Activated naive CD8-positive, alpha-beta T cell (primary cell): Measurements from ENCODE around the gene SLU7.

Experiments used
- H3K27ac Mint-ChIP-seq: one replicate; pipeline ENCODE4 v1.8.0; 2021; ENCODE audit warnings: mixed read lengths
- H3K27me3 Mint-ChIP-seq: one replicate; pipeline ENCODE4 v1.8.0; 2021; ENCODE audit warnings: mixed read lengths
- H3K36me3 Mint-ChIP-seq: one replicate; pipeline ENCODE4 v1.8.0; 2021; ENCODE audit warnings: mixed read lengths
- H3K4me1 Mint-ChIP-seq: one replicate; pipeline ENCODE4 v1.8.0; 2021; ENCODE audit warnings: low read depth, mixed read lengths
- H3K4me3 Mint-ChIP-seq: one replicate; pipeline ENCODE4 v1.8.0; 2021; ENCODE audit warnings: mild to moderate bottlenecking, mixed read lengths
- H3K9me3 Mint-ChIP-seq: one replicate; pipeline ENCODE4 v1.8.0; 2021; ENCODE audit warnings: low read depth, mixed read lengths

SLU7 gene

DNA sequence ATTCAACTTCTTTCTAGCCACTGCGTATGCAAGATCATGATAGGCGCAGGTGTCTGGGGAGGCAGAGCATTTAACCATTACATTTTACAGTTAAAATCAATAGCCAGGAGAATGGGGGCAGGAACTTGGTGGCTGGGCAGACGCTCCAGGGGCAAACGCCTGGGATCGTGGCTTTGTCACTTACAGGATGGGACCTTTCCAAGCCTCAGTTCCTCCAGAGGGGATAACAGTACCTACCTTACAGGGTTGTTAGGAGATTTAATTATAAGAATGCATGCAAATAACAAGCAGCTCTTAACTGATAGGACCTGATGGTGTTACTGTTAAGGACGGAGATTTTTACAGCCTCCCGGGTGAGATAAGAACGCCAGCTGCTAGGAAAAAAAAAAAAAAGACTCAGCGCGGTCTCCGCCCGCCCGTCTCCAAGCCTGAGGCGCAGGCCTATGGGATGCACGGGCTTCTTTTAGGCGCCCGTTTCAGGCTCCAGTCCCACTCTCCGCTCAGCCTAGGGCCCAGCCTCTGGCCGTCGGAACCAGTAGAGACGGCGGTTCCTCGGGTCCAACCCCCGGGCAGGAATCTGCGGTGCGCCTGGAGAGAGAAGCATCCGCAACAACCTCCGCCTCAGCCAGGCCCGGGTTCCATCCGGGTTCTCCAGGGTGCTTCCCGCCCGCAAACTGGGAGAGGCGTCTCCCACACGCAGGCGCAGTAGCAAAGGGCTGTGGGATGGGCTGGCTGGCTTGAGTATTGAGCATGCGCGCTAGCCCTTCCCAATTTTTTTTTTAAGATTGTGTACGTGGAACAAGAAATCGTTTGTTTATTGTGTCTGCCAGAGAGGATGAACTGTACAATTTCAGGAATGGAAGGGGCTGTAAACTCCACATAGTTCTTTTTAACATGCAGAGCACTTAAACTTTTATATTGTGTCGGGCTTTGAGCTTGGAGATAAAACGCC, 19.2 kb downstream of the SLU7 start, which contains the start of gene FAM200C:
Gene FAM200C, minus strand, starts transcription at position 653 of the 952 bp plus-strand sequence. CDS start 4,564 bp downstream, outside the sequence.
- H3K4me1 Mint-ChIP-seq, result peaks cover 22% of the 10 kb centered on the region
- no peaks in the 10 kb centered on the region for H3K9me3 Mint-ChIP-seq
- H3K27ac Mint-ChIP-seq, result peak within 1 kb of the TSS; percentile 81
- no peaks in the 10 kb centered on the region for H3K27me3 Mint-ChIP-seq
- peaks cover 10% of the 10 kb centered on the region for H3K36me3 Mint-ChIP-seq
- H3K4me3 Mint-ChIP-seq, result peak within 1 kb of the TSS; percentile 93

DNA sequence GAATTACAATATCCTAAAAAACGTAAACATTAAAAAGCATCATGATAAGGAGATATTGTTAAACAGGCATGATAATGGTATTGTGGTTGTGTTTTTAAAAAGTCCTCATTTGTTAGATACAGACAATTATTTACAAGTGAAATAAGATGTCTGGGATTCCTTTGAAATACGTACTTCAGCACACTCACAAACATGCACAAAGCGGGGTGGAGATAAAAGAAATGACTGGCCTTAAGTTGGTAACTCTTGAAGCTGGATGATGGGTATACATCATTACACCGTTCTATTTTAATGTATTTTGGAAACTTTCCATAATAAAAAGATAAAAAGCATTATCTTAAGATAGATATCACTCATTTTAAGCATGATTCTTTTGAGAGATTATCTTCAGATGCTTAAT, 20.1 kb downstream of the SLU7 start:
- Mint-ChIP-seq H3K4me3 (peak overlapping the region; percentile 93), H3K4me1 (peaks cover 22% of the 10 kb centered on the region), H3K9me3 (no peaks in the 10 kb centered on the region), H3K27ac (no peak overlapping the region), H3K27me3 (no peaks in the 10 kb centered on the region), H3K36me3 (peaks cover 6% of the 10 kb centered on the region)

DNA sequence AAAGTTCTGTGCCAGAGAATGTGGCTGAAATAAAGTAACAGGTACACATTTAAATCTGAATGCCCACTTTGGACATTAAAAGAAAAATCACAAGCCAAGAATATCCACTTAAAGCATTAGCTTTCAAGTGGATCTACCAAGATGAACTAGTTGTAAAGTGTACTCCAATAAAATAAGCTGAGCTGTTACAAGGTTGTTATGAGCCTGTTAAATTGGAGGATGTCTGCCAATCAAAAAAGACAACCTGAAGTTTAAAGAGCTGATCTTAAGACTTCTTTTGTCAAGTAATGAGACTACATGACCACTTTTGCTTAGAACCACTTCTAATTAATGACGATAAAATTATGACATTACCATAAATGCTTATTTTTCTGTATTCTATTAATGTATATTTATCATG, 21.4 kb downstream of the SLU7 start:
- Mint-ChIP-seq H3K27me3 (no peaks in the 10 kb centered on the region), H3K4me3 (no peak overlapping the region), H3K27ac (no peak overlapping the region), H3K36me3 (no peaks in the 10 kb centered on the region), H3K4me1 (peaks cover 22% of the 10 kb centered on the region), H3K9me3 (no peaks in the 10 kb centered on the region)

DNA sequence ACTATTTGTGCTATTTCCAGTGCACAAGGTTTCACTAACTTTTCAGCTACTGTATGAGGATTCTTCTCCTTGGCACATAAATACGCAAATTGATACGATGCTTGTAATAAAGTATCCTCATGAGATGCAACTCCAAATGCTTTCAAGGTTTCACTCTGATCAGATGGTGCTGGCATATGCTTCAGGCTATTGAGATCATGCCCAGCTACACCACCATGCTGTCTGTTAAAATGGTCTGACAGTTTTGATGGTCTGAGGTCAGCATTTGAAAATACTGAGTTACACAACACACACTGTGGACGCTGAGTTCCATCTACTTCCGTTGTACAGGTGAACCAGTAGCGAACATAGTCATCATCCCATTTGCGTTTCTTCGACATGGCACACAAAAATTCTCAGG, 23.8 kb downstream of the SLU7 start:
- no peak overlapping the region for H3K27ac Mint-ChIP-seq
- H3K9me3 Mint-ChIP-seq, result no peaks in the 10 kb centered on the region
- no peaks in the 10 kb centered on the region for H3K36me3 Mint-ChIP-seq
- no peaks in the 10 kb centered on the region for H3K27me3 Mint-ChIP-seq
- H3K4me3 Mint-ChIP-seq, result no peak overlapping the region
- peaks cover 17% of the 10 kb centered on the region for H3K4me1 Mint-ChIP-seq

DNA sequence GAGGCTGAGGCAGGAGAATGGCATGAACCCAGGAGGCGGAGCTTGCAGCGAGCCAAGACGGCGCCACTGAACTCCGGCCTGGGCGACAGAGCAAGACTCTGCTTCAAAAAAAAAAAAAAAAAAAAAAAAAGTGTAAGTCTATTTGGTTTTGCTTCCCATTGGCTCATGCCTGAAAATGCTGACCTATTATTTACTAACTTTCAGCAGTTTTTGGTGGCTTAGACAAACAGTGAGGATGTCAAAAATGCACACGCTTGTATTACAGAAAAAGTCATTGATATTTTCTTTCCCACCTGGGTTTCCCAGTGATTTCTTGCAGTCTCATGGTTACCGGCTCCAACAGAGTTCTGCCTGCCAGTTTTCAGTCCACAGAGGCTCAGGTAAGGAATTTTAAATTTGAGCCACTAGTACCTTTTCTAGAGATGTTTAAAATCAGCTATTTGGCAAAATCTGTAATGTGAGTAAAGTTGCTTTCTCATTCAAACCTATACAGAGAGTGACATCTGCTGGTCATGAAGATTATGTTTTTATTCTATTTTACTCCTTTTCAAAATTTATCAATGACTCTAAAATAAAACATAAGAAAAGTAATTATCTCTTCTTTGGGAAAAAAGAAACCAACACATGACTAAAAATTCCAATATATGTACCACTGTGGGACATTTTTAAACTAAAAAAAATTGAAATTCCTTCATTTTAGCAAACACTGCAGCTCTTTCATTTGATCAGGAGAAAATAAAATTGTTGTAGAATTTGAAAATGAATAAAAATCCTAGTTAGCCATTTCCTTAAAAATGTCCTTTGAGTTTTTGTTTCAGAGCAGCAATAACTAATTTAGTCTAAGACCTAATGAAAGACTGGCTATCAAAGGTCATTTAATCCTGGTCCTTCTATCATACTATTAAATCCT, 27.8 kb downstream of the SLU7 start:
- H3K4me1 Mint-ChIP-seq, result no peaks in the 10 kb centered on the region
- no peak overlapping the region for H3K27ac Mint-ChIP-seq
- H3K36me3 Mint-ChIP-seq, result peaks cover 5% of the 10 kb centered on the region
- H3K4me3 Mint-ChIP-seq, result no peak overlapping the region
- no peaks in the 10 kb centered on the region for H3K27me3 Mint-ChIP-seq
- peaks cover 12% of the 10 kb centered on the region for H3K9me3 Mint-ChIP-seq

DNA sequence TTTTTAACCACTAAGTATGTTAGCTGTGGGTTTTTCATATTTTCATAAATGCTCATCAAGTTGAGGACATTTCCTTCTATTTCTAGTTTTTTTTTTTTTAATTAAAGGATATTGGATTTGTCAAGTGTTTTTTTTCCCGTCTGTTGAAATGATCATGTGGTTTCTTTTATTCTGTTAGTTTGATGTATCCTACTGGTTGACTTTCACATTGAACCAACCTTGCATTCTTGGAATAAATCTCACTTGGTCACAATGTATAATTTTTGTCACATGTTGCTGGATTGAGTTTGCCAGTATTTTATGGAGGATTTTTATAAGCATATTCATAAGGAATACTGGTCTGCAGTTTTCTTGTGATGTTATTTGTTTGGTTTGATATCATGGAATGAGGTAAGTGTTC, 31.4 kb downstream of the SLU7 start:
- no peaks in the 10 kb centered on the region for H3K27me3 Mint-ChIP-seq

DNA sequence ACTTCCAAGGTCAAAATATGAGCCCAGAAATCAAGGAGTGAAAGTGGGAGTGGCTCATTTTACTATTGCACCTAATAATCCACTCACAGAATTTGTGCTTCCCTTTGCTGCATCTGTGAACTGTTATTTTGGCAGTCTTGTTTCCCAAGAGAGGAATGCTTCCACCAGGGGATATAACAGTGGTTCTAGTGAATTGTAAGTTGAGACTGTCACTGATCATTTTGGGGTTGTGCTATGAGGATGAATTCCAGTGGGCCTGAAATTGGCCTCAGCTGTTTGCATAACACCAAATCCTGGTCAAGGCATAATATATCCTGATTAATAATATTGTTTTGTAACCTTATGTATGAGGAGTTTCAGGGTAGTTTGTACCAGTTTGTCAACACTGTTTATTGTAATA, 33.4 kb downstream of the SLU7 start:
- Mint-ChIP-seq H3K27ac (no peak overlapping the region), H3K27me3 (peaks cover 2% of the 10 kb centered on the region), H3K4me3 (no peak overlapping the region), H3K4me1 (no peaks in the 10 kb centered on the region), H3K9me3 (peaks cover 13% of the 10 kb centered on the region), H3K36me3 (peaks cover 5% of the 10 kb centered on the region)

More for the DNA sequence above, 31.4 kb downstream of the SLU7 start:
- no peaks in the 10 kb centered on the region for H3K4me1 Mint-ChIP-seq
- no peak overlapping the region for H3K4me3 Mint-ChIP-seq
- H3K36me3 Mint-ChIP-seq, result peaks cover 5% of the 10 kb centered on the region
- H3K27ac Mint-ChIP-seq, result no peak overlapping the region
- peaks cover 13% of the 10 kb centered on the region for H3K9me3 Mint-ChIP-seq

DNA sequence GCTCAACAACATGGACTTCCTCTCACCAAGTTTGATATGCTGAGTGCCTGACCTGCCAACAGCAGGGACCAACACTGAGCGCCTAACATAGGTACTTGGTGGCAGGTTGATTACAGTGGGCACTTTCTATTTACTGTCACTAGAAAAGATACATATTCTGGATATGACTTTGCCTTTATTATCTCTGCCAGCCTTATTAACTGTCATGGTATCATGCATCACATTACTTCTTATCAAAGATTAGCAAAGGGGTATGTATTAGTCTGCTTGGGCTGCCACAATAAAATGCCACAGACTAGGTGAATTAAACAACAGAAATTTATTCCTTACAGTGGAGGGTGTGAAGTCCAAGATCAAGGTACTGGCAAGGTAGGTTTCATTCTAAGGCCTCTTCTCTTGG, 34.2 kb downstream of the SLU7 start:
- H3K27me3 Mint-ChIP-seq, result peaks cover 2% of the 10 kb centered on the region
- no peaks in the 10 kb centered on the region for H3K4me1 Mint-ChIP-seq
- H3K27ac Mint-ChIP-seq, result no peak overlapping the region
- H3K4me3 Mint-ChIP-seq, result no peak overlapping the region
- H3K36me3 Mint-ChIP-seq, result peaks cover 5% of the 10 kb centered on the region
- peaks cover 13% of the 10 kb centered on the region for H3K9me3 Mint-ChIP-seq

DNA sequence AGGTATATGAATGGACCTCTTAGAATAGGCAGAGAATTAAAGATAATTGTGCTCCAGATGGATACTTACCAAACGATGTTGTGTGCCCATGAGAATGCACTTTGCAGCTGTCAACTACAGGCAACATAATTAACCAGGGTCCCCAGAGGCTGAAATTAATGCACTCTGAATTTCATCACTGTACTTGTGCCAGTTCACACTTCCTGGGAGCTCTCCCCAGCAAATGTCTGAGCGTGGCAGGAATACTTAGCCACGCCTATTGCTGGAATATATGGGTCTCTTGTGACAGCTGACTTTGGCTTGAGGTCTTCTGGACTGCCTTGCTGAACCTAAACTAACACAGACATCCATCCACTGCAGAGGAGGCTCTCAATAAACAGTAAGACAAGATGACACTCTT, 36.5 kb downstream of the SLU7 start:
- peaks cover 2% of the 10 kb centered on the region for H3K36me3 Mint-ChIP-seq
- H3K4me3 Mint-ChIP-seq, result no peak overlapping the region
- no peak overlapping the region for H3K27ac Mint-ChIP-seq
- peaks cover 6% of the 10 kb centered on the region for H3K27me3 Mint-ChIP-seq
- H3K9me3 Mint-ChIP-seq, result peaks cover 10% of the 10 kb centered on the region
- no peaks in the 10 kb centered on the region for H3K4me1 Mint-ChIP-seq

DNA sequence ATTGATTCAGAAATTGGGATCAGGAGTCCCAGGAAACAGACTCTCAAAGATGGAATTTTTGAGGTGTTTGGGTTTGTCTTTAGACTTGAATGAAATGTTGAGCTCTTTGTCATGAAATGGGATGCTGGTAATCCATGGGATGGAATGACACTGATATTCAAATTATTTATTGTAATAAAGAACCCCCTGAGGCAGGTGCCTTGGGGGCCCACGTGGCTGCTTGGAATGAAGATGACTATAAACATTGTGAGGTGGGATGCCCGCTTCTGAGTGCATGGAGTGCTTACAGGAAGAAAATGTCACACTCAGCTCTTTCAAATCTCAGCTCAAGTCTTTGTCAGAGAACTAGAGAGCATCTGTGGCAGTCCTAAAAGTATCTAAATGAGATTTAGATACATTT, 38.8 kb downstream of the SLU7 start:
- Mint-ChIP-seq H3K4me3 (no peak overlapping the region), H3K27ac (no peak overlapping the region), H3K4me1 (no peaks in the 10 kb centered on the region), H3K9me3 (no peaks in the 10 kb centered on the region), H3K27me3 (peaks cover 14% of the 10 kb centered on the region), H3K36me3 (no peaks in the 10 kb centered on the region)

DNA sequence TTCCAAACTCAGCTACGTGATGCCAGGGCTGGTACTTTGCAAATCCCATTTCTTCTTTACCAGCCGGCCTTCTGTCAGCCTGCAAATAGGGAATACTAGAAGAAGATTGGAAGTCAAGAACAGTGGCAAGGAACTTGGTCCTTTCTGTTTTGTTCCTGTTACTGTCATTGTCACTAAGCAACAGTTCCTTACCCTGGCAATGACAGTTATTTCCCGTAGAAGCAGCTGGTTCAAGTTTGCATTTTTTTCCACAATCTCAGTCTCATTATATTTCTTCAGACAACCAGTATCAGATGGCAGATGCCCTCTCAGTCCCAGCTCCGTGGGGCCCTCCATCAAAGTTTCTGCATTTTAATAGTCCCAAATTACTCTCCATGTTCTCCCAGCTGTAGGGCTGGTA, 39.4 kb downstream of the SLU7 start:
- peaks cover 14% of the 10 kb centered on the region for H3K27me3 Mint-ChIP-seq
- H3K36me3 Mint-ChIP-seq, result no peaks in the 10 kb centered on the region

DNA sequence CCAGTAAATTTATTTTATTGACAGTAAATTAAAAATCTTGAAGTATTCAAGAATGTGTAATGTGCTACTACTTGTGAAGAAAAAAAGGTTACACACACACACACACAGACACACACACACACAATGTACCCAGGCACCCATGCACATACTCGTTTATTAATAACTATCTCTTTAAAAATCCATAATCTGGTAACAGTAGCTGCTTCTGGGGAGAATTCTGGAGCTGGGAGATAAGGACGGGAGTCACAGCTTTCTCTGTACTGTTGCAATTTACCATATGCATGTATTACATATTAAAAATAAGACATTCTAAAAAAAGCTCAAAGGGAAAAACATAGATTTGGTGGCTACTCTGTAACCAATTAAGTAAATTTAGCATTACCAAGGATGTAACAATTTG, 40.6 kb downstream of the SLU7 start:
- Mint-ChIP-seq H3K4me3 (no peak overlapping the region), H3K27me3 (peaks cover 14% of the 10 kb centered on the region), H3K27ac (no peak overlapping the region), H3K9me3 (no peaks in the 10 kb centered on the region), H3K36me3 (no peaks in the 10 kb centered on the region), H3K4me1 (no peaks in the 10 kb centered on the region)

More for the DNA sequence above, 39.4 kb downstream of the SLU7 start:
- H3K4me3 Mint-ChIP-seq, result no peak overlapping the region
- peak overlapping the region; percentile 1 for H3K27ac Mint-ChIP-seq
- no peaks in the 10 kb centered on the region for H3K4me1 Mint-ChIP-seq
- no peaks in the 10 kb centered on the region for H3K9me3 Mint-ChIP-seq

DNA sequence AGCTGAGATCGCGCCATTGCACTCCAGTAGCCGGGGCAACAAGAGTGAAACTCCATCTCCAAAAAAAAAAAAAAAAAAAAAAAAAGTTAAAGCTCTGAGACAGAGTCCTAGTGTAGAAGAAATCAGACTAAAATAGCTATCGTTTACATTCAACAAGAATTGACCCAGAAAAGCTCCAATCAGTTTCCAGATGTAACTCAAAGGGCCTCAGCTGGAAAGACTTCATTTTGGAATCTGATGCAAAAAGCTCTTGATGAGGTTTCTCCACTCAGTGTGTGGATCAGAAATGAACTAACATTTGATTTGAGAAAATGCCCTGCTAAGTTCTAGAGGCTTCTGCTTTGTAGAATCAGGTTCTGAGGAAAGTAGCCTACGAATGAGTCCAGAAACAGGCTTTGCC, 41.2 kb downstream of the SLU7 start:
- no peak overlapping the region for H3K27ac Mint-ChIP-seq
- H3K27me3 Mint-ChIP-seq, result peaks cover 14% of the 10 kb centered on the region
- no peaks in the 10 kb centered on the region for H3K36me3 Mint-ChIP-seq
- H3K4me1 Mint-ChIP-seq, result no peaks in the 10 kb centered on the region
- no peaks in the 10 kb centered on the region for H3K9me3 Mint-ChIP-seq
- H3K4me3 Mint-ChIP-seq, result no peak overlapping the region

DNA sequence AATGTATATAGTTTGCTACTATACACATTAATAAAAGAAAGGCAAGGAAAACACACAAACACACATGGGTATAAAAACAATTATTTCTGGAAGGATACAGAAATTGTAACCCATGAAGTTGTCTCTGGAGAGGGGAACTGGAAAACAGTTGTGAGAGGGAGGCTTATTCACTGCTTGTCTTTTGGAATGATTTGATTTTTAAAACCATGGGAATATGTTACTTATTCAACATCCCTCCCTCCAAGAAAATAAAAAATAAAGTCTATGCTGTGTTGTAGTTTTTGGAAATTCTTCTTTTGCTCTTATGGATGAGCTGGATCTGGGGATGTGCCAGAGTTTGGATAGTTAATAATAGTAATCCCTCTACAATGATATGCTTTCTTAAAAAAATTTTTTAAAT, 42.5 kb downstream of the SLU7 start:
- H3K36me3 Mint-ChIP-seq, result no peaks in the 10 kb centered on the region
- H3K4me3 Mint-ChIP-seq, result no peak overlapping the region
- no peaks in the 10 kb centered on the region for H3K9me3 Mint-ChIP-seq
- H3K27me3 Mint-ChIP-seq, result peaks cover 16% of the 10 kb centered on the region
- H3K4me1 Mint-ChIP-seq, result no peaks in the 10 kb centered on the region
- H3K27ac Mint-ChIP-seq, result no peak overlapping the region

DNA sequence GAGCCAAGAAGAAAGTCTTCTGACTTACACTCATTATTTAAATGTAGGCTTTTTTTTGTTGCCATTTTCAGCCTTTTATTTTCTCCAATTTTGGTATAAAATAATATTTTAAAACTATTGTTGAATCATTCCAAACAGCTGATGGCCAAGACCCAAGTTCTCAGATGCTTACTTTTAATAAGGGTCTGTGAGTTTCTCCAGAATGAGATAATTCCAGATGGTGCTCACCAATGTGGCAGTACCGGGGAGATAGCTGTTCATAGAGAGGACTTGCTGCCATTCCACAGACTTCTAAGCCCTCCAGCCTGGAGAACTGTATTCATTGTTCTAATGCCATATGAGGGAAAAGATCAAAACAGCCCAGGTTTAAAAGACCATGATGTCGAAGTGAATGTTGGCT, 43.2 kb downstream of the SLU7 start:
- H3K27me3 Mint-ChIP-seq, result peaks cover 23% of the 10 kb centered on the region
- no peaks in the 10 kb centered on the region for H3K36me3 Mint-ChIP-seq
- no peak overlapping the region for H3K27ac Mint-ChIP-seq
- no peaks in the 10 kb centered on the region for H3K9me3 Mint-ChIP-seq
- peaks cover 4% of the 10 kb centered on the region for H3K4me1 Mint-ChIP-seq
- H3K4me3 Mint-ChIP-seq, result no peak overlapping the region
